OCI-LY1 (cell line): Measurements from ENCODE around the gene PTGS2.

ENCODE experiments used
- CTCF ChIP-seq: fragments of 200-600 bp; sonication (generic), shearing (Covaris generic); IDR thresholded peaks from 2 replicates; pipeline ENCODE4 v1.5.1; 2017; ENCODE audit warnings: mild to moderate bottlenecking, antibody characterized with exemption, low read length, moderate library complexity, mixed read lengths
- EZH2 ChIP-seq: fragments of 200-600 bp; sonication (generic), shearing (Covaris generic); IDR thresholded peaks from 2 replicates; pipeline ENCODE4 v1.8.0; 2017; ENCODE audit warnings: borderline replicate concordance, mixed run types, mild to moderate bottlenecking, antibody characterized with exemption, low read length, moderate library complexity, mixed read lengths

GRCh38 chr1:186662752-186663151 lies 17.5 kb downstream of the PTGS2 start:
- TF ChIP-seq CTCF, result no peak
- no peak for TF ChIP-seq EZH2
